Measurements from ENCODE around the gene SCN5A.

Gene SCN5A

GRCh38 chr3:38647217-38647970 lies 2.1 kb downstream of the SCN5A start:
- no peak for DNase-seq

DNA sequence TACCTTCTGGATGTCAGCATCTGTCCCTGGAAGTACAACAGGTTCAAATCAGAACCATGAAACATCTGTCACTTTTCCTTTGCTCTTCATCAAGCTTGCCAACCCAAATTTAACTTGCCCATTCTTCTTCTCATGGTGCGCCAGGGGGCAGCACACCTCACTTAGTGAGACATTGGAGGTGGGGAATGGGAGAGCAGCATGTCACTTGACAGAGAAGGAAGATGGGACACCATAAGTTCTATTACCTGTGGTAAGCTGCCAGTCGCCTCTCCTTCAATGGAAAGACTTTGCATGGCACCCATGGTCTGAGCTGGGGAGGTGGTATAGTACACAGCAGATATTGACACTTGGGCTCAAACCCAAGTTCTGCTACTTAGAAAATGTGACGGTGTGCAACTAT lies 2.9 kb downstream of the SCN5A start:
- DNase-seq = no peak

GRCh38 chr3:38646062-38646461 lies 3.4 kb downstream of the SCN5A start:
- no peak for DNase-seq

- no peak for DNase-seq
These were observed 3.9 kb downstream of the SCN5A start for GRCh38 chr3:38645601-38646000.

DNA sequence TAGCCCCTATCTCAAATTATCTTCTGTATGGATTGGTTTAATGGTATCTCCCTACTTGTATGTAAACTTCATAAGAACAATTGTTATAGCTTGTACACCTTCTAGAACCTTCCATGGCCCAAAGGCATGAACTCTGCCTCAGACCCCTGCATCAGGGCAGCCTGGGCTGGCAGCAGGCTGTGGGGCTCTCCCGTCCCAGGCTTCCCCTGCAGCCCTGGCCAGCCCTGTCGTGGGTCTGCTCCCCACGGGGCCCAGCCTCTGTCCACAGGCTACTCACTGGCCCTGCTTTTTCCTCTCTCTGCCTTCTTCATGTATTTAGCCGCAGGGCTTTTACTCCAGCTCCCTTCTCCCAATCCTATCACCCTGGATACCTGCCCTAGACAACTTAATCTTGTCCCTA lies 4.4 kb downstream of the SCN5A start:
- DNase-seq = no peak

- no peak for DNase-seq
These were observed 4.8 kb downstream of the SCN5A start for GRCh38 chr3:38644662-38645053.

DNA sequence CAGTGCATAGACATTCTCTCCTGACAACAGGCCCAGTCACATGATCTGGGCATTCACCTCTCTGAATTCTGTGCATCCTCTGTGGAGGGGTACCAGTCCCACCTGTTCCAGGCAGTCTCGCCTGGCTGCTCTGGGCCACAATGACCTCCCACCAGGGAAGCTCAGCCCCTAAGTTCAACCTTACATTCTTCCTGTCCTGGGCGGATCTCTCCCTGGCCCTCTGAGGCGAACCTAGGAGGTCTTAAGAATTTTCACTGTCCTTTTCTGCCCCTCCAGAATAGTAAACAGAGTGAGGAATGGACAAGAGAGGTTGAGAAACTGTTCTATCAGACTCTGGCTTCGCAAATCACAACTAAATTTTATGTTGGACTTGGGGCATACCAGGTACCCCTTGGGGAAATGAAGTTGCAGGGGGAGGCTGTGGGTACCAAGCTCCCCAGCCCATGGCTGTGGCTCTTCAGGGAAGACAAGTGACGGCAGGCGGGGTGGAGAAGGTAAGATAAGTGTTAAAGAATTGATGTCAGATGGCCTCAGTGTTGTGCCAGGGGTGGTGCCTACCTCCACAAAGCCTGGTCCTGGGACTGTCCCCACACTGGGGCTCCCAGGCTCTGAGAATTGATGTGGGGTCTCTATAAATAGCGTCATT lies 5.3 kb downstream of the SCN5A start:
- DNase-seq = no peak

DNA sequence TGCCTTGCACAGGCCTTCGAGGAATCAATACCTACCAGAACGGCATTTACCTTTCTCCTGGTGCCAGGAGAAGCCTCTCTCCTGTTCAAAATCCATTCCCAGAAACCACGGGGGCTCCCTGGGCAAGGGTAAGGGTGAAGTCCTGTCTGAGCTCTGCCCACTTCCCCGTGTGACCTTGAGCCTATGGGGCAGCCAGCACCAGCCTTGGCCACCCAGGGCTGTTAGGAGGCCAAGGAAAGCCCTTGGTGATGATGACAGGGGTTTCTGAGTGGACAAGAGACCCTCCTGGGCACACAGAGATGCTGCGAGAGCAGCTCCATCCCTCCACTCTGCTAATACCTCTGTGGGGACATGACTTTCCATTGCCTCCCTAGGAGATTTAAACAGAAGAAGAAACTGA lies 5.9 kb downstream of the SCN5A start:
- no peak for DNase-seq

DNA sequence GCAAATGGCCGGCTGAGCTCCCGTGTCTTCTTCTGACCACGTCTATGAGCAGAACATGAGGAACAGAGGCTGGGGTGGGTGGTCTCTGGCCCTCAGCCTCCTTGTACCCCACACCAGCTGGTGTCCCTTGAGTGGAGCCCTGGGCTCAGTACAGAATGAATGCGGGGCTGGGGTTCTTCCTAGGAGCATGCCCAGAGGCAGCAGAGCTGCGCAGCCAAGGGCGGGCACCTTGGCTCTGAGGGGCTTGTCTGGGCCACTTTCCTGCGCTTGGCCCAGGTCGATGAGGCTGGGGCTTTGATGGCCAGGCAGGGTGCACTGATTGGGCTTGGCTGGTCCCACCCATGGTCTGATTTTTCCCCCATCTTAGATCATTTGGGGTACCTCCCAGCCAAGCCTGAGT lies 6.4 kb downstream of the SCN5A start:
- DNase-seq = no peak

- DNase-seq = no peak
These were observed 7.9 kb downstream of the SCN5A start for GRCh38 chr3:38641461-38642110.

- DNase-seq = no peak
These were observed 8.6 kb downstream of the SCN5A start for GRCh38 chr3:38640661-38641452.

GRCh38 chr3:38638354-38638753 lies 11.1 kb downstream of the SCN5A start:
- no peak for DNase-seq

DNA sequence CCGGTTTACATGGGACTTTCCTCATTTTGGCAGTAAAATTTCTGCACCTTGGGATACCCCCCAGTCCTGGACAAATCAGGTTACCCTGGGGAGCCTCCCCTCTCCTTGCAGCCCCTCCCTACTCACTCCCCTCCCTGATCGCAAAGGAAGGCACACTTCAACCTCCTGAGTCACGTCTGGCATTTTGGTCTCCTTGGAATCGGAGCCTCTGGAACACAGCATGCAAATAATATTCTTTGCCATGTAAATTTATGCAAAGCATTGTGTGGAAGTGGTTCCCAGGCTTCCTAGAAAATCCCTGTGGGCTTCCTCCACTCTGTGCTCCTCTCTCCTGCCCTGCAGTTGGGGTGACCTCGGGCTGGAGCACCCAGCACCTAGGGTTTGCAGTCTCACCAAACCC lies 11.6 kb downstream of the SCN5A start:
- no peak for DNase-seq

GRCh38 chr3:38636881-38637280 lies 12.6 kb downstream of the SCN5A start:
- DNase-seq = no peak

- no peak for DNase-seq
These were observed 13.0 kb downstream of the SCN5A start for GRCh38 chr3:38636464-38636863.

GRCh38 chr3:38634111-38634510 lies 15.4 kb downstream of the SCN5A start:
- DNase-seq = no peak

GRCh38 chr3:38632989-38633388 lies 16.5 kb downstream of the SCN5A start:
- no peak for DNase-seq

- DNase-seq = no peak
These were observed 18.9 kb downstream of the SCN5A start for GRCh38 chr3:38630606-38631005.

DNA sequence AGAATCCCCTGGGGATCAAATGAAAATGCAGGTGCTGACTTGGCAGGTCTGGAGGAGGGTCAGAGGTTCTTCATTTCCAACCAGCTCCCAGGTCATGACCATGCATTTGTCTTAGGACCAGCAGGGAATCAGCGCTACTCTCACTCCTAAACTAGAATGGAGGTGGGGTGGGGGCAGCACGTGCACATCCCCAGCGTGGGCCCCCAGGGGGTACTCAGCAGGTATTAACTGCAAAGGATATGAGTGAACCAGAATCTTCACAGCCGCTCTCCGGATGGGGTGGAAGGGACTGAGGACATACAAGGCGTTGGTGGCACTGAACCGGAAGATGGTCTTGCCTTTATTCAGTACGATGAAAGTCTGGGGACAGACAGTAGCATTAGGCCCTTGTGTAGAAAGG lies 19.4 kb downstream of the SCN5A start:
- DNase-seq = no peak

DNA sequence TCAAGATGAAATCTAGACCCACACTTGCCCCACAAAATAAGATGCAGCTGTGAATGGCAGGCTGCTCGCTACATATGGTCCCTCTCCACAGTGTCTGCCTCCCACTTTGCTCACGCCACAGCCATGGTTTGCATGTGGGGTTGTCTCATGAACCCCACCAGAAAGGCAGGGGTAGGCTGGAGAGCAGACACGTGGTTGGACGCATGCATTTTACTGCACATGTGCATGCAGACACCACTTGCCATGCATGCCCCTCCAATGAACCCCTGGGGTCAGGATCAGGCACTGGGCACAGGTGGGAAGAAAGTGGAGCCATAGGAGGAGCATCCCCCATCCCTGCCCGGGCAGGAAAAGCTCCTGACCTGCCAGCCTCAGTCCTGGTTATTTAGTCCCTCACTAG lies 20.7 kb downstream of the SCN5A start:
- no peak for DNase-seq

DNA sequence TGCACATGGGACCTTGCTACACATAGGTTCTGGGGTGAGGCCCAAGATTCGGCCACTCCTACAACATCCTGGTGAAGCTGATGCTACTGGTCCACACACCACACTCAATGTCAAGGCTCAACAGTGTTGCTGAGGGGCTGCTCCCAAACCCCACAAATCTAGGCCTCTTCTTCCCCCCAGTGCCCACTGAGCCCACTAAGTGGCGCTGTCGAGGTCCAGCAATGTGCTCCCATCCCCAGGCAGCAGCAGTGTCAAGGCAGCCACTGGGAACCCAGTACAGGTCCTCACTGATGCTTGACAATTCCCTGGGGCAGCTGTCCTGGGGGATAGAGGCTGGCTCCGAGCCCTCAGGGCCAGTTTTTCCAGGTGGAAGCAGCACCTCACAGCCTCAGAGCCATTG lies 21.5 kb downstream of the SCN5A start:
- DNase-seq = no peak

DNA sequence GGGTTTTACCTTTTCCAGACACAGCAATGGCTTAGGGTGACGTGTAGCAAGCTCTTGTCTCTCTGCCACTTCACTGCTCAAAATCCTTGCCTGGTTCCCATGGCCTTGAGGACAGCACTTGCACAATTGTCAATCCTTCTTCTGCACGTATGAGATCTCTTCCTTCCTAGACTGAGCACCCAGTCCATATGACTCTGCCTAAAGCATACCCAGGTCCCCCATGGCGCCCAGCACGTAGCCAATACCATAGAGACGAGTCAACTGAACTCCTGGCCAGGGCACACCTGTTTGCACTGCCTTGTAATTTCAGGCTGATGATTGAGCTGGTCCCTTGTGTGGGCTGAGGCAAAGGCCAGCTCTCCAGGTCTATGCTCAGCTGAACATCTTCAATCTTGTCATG lies 23.3 kb downstream of the SCN5A start:
- DNase-seq = no peak

- no peak for DNase-seq
These were observed 25.9 kb downstream of the SCN5A start for GRCh38 chr3:38623539-38623938.

- DNase-seq = no peak
These were observed 27.2 kb downstream of the SCN5A start for GRCh38 chr3:38622336-38622735.

Measured in stimulated activated CD4-positive, alpha-beta T cell treated with anti-CD3 and anti-CD28 coated beads, Interleukin-4, amount 100 ng/mL, for 4 hours (primary cell).